ENCODE measurements around the gene FAXDC2.

Gene FAXDC2

DNA sequence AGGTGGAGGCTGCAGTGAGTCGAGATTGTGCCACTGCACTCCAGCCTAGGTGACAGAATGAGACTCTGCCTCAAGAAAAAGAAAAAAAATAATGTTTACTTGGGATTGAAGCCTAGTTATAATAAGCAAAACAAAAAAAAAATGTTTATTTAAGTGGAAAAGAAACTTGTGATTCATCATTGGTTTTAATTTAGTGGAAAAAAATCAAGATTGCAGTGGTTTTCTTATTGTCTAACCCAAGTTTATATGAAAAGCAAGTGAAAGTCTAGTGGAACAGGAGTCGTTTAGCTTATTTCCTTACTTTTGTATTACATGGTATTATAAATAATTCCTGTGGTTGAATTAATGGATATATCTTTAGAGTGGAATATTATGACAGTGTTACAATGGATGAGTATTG, 16.4 kb upstream of the FAXDC2 start:
- Histone ChIP-seq H3K27ac (no peak overlapping the region), H3K27me3 (no peaks in the 10 kb centered on the region), H3K4me1 (ENCODE audit: control insufficient read depth in 1 of 2, insufficient read depth in 1 of 2, low read depth in 1 of 2, low read length in 1 of 2) (peaks cover 0 to 4% of the 10 kb centered on the region in 2 experiments), H3K4me3 (ENCODE audit: low read depth in 1 of 2, low read length in 1 of 2) (no peak overlapping the region), H3K36me3 (peaks cover 73% of the 10 kb centered on the region), H3K9me3 (no peaks in the 10 kb centered on the region)
- TF ChIP-seq, protein P1, sequence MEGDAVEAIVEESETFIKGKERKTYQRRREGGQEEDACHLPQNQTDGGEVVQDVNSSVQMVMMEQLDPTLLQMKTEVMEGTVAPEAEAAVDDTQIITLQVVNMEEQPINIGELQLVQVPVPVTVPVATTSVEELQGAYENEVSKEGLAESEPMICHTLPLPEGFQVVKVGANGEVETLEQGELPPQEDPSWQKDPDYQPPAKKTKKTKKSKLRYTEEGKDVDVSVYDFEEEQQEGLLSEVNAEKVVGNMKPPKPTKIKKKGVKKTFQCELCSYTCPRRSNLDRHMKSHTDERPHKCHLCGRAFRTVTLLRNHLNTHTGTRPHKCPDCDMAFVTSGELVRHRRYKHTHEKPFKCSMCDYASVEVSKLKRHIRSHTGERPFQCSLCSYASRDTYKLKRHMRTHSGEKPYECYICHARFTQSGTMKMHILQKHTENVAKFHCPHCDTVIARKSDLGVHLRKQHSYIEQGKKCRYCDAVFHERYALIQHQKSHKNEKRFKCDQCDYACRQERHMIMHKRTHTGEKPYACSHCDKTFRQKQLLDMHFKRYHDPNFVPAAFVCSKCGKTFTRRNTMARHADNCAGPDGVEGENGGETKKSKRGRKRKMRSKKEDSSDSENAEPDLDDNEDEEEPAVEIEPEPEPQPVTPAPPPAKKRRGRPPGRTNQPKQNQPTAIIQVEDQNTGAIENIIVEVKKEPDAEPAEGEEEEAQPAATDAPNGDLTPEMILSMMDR (IDR thresholded peaks at IDR 0.05), result no peak

GRCh38 chr5:154865466-154866184, 15.2 kb upstream of the FAXDC2 start:
- peaks cover 11 to 17% of the 10 kb centered on the region in 2 experiments for H3K4me1 ChIP-seq (ENCODE audit: control insufficient read depth in 1 of 2, insufficient read depth in 1 of 2, low read depth in 1 of 2, low read length in 1 of 2)
- no peak overlapping the region for H3K27ac ChIP-seq
- no peaks in the 10 kb centered on the region for H3K9me3 ChIP-seq
- H3K4me3 ChIP-seq (ENCODE audit: low read depth in 1 of 2, low read length in 1 of 2), result no peak overlapping the region
- H3K36me3 ChIP-seq, result peaks cover 61% of the 10 kb centered on the region
- TF ChIP-seq, protein P1 (IDR thresholded peaks at IDR 0.05), result no peak
- H3K27me3 ChIP-seq, result no peaks in the 10 kb centered on the region

DNA sequence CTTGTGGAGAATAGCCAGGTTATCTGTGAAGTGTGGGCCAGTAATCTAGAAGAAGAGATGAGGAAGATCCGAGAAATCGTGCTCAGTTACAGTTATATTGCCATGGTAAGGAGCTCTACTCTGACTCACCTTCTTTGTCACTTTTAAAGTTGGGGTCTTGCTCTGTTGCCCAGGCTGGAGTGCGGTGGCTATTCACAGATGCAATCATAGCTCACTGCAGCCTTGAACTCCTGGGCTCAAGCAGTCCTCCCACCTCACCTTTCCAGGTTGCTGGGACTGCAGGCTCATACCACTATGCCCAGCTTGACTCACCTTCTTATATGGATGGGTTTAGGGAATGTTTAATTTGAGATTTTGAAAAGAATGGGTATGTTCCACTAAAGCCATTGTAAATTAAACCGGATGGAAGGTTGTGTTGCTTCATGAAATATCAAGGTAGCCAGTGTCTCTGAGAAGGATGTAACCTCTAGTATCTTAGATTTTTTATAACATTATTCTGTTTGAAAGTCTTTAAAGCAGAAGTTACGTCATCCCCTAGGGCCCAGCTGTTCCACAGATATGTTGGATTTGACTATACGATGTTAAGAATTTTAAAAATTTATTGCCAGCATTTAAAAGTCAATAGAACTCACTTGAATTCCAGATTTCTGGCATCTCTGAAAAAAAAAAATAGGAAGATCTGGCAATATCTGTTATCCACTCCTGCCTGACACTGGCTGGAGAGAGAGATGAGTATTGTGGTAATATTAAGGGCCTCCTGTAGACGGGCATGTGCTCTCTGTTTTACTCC, 13.1 kb upstream of the FAXDC2 start:
- H3K4me3 ChIP-seq (ENCODE audit: low read depth in 1 of 2, low read length in 1 of 2), result no peak overlapping the region
- TF ChIP-seq, protein P1 (IDR thresholded peaks at IDR 0.05), result no peak
- no peaks in the 10 kb centered on the region for H3K27me3 ChIP-seq
- H3K9me3 ChIP-seq, result no peaks in the 10 kb centered on the region
- peaks cover 27 to 30% of the 10 kb centered on the region in 2 experiments for H3K4me1 ChIP-seq (ENCODE audit: control insufficient read depth in 1 of 2, insufficient read depth in 1 of 2, low read depth in 1 of 2, low read length in 1 of 2)
- peak overlapping the region; percentile 23 for H3K27ac ChIP-seq
- H3K36me3 ChIP-seq, result peaks cover 46% of the 10 kb centered on the region

GRCh38 chr5:154862766-154863165, 12.4 kb upstream of the FAXDC2 start:
- TF ChIP-seq, protein P1 (IDR thresholded peaks at IDR 0.05), result no peak
- Histone ChIP-seq H3K9me3 (no peaks in the 10 kb centered on the region), H3K4me3 (ENCODE audit: low read depth in 1 of 2, low read length in 1 of 2) (no peak overlapping the region), H3K27me3 (no peaks in the 10 kb centered on the region), H3K4me1 (ENCODE audit: control insufficient read depth in 1 of 2, insufficient read depth in 1 of 2, low read depth in 1 of 2, low read length in 1 of 2) (peaks cover 27 to 30% of the 10 kb centered on the region in 2 experiments), H3K27ac (peak overlapping the region; percentile 23), H3K36me3 (peaks cover 40% of the 10 kb centered on the region)

- Histone ChIP-seq H3K27ac (peak overlapping the region; percentile 95), H3K4me1 (ENCODE audit: control insufficient read depth in 1 of 2, insufficient read depth in 1 of 2, low read depth in 1 of 2, low read length in 1 of 2) (peaks cover 31 to 35% of the 10 kb centered on the region in 2 experiments), H3K4me3 (ENCODE audit: low read depth in 1 of 2, low read length in 1 of 2) (no peak overlapping the region), H3K27me3 (no peaks in the 10 kb centered on the region), H3K36me3 (peaks cover 38% of the 10 kb centered on the region), H3K9me3 (no peaks in the 10 kb centered on the region)
- TF ChIP-seq, protein P1 (IDR thresholded peaks at IDR 0.05), result no peak
Measured at GRCh38 chr5:154861946-154862345, 11.5 kb upstream of the FAXDC2 start.

All from neutrophil (primary cell).